Kidney epithelial cell (primary cell): ENCODE measurements around the gene NTN3. TPM values are rescaled to one million over a fixed set of nuclear protein-coding genes. Genes with fewer than 3 reads are reported as not detected.
"Not testable (repeated sequence)": the region's sequence is repeated elsewhere in the genome, so short reads cannot be mapped to it uniquely, and the experiment has no call there.

ENCODE experiments used
- DNase-seq: peaks from one replicate; pipeline ENCODE4 v3.0.0-alpha.2; 2010; ENCODE audit warnings: low read depth
- H3K27me3 ChIP-seq: 2 replicates; pipeline ENCODE4 v1.6.0; 2011; ENCODE audit warnings: low read length; ENCODE audit not compliant: control insufficient read depth, insufficient read depth
- H3K36me3 ChIP-seq: 2 replicates; pipeline ENCODE4 v1.5.1; 2011; ENCODE audit warnings: low read length; ENCODE audit not compliant: control insufficient read depth, insufficient read depth
- H3K4me3 ChIP-seq: 2 replicates; pipeline ENCODE4 v1.5.1; 2011; ENCODE audit warnings: low read depth, mild to moderate bottlenecking, control low read depth, low read length
- total RNA-seq: library from RNA; depleted of rRNA; stranded (reverse); fragments of >200 nt; gene quantifications from 2 replicates; pipeline ENCODE4 v1.2.3, GENCODE V29; 2015
- TF ChIP-seq, protein P1 (sequence below): IDR thresholded peaks from 2 replicates; pipeline ENCODE4 v1.5.1; 2011; ENCODE audit warnings: mild to moderate bottlenecking, moderate library complexity, low read length, control low read depth, inconsistent platforms; ENCODE audit not compliant: insufficient read depth, poor library complexity, severe bottlenecking

Gene NTN3
- total RNA-seq, 1 donor from 2014 or later: 0.17 TPM

DNA sequence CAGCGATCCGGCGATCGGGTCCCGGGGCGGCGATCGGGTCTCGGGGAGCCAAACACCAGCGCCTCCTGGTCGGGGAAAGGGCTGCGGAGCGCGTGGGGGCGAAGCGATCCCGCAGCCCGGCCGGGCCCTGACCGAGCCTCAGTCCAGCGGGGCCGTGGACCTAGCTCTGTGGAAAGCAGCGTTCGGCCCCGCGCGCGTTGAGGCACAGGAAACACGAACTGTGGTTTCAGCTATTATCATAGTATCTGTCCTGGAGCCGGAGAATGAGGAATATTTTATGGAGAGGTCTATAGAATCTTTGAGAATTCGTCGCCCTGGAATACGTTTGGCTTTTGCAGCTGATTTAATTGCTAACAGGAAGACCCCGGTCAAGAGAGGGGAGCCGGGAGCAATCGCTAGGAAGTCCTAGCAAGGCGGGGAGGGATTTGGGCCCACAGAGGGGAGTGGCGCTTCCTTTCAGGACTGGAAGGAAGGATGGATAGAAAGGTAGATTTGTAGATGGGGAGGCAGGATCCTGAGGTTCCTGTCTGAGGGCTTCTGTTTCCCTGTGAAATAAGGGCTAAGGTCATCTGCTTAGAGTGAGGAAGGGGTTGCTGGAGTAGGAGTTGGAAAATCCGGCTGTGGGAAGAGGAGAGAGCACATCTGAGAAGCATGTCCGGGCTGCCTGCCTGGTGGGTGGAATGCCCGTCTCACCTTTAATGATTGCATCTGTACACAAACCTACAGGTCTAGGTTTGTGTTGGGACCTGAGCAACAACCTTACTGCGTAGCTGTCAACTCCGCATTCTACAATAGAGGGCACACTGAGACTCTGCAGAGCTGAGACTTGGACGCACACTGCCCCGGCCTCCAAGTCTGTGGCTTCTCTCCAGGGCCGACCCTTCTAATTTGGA lies 41.1 kb upstream of the NTN3 start:
- peak overlapping the region; percentile 78 for H3K4me3 ChIP-seq
- no peaks in the 10 kb centered on the region for H3K27me3 ChIP-seq
- H3K36me3 ChIP-seq: no peaks in the 10 kb centered on the region
- TF ChIP-seq, protein P1, sequence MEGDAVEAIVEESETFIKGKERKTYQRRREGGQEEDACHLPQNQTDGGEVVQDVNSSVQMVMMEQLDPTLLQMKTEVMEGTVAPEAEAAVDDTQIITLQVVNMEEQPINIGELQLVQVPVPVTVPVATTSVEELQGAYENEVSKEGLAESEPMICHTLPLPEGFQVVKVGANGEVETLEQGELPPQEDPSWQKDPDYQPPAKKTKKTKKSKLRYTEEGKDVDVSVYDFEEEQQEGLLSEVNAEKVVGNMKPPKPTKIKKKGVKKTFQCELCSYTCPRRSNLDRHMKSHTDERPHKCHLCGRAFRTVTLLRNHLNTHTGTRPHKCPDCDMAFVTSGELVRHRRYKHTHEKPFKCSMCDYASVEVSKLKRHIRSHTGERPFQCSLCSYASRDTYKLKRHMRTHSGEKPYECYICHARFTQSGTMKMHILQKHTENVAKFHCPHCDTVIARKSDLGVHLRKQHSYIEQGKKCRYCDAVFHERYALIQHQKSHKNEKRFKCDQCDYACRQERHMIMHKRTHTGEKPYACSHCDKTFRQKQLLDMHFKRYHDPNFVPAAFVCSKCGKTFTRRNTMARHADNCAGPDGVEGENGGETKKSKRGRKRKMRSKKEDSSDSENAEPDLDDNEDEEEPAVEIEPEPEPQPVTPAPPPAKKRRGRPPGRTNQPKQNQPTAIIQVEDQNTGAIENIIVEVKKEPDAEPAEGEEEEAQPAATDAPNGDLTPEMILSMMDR: peak; percentile 10
- no peak for DNase-seq

DNA sequence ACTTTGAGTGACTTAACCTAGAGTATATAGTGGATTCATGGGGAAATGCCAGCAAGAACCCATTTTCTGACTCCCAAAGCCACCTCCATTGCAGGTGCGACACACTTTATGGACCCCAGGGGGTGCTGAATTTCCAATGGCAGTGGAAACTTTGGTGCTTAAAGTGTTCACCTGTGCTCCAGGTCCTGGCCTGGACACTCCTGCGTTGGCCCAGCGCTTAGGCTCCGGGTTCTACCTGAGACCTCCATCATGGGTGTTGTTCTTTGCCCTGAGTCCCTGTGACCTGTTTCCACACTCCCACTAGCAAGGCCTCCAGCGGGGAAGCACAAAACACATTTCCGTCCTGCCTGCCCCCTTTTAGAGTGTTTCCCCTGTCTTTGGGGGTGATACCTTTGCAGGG lies 38.8 kb upstream of the NTN3 start:
- peaks cover 3% of the 10 kb centered on the region for H3K36me3 ChIP-seq
- no peaks in the 10 kb centered on the region for H3K27me3 ChIP-seq
- TF ChIP-seq, protein P1: no peak
- no peak for DNase-seq
- no peak overlapping the region for H3K4me3 ChIP-seq

DNA sequence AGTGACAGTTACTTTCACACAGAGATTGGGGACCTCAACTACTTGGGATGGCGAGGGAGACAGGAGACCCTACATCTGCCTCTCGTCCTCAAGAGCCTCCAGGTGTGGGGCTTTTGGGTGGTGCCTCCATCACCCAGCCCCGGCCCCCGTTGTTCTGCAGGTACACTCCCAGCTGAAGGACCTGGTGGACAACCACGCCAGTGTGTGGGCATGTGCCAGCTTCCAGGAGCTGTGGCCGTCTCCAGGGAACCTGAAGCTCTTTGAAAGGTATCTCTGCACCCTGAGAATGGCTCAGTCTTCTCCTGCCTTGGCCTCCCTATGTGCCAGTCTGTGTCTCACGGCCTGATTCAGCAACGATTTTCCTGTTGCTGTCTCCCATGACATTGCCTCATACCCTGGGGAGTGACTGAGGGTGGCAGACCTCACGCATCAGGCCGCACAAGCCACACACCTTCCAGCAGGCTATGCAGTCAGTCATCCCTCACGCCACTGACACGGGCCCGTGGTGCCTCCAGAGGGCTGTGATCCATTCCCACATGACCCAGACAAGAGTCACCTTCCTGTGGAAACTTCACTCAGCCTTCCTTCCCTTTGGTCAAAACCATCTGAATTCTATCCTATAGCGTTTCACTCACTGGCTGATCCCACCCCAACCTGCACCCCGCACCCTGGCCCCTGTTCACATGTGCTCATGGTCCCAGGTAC lies 38.1 kb upstream of the NTN3 start:
- TF ChIP-seq, protein P1: no peak

DNA sequence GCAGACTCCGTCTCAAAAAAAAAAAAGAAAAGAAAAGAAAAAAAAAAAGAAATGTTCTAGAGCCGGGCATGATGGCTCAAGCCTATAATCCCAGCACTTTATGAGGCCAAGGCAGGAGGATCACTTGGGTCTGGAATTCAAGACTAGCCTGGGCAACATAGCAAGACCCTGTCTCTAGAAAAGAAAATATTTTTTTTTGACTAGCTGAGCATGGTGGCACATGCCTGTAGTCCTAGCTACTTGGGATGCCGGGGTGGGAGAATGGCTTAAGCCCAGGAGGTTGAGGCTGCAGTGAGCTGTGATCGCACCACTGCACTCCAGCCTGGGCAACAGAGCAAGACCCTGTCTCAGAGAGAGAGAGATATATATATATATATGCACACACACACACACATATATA lies 35.9 kb upstream of the NTN3 start:
- not testable (repeated sequence) for DNase-seq, H3K27me3 ChIP-seq, H3K36me3 ChIP-seq, H3K4me3 ChIP-seq

More for the DNA sequence above, 38.1 kb upstream of the NTN3 start:
- no peak for DNase-seq
- Histone ChIP-seq H3K36me3 (peaks cover 3% of the 10 kb centered on the region), H3K4me3 (no peak overlapping the region), H3K27me3 (no peaks in the 10 kb centered on the region)

DNA sequence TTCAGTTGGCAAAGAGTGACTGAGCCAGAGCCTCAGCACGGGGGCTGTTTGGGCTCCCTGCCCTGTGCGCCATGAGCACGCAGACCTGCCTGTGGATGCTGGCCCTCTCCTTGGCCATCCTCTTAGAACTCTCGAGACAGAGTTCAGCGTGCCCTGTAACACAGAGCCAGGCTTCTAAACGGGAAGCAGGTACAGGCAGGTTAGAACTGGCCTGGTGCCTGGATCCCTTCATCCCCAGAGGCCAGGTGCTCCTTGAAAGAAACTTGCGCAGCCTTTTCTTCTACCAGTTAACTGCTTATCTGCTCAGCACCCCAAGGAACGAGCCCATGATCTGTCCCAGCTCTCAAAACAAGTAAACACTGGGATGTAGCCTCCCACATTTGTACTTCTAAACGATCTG lies 35.0 kb upstream of the NTN3 start:
- Histone ChIP-seq H3K27me3 (no peaks in the 10 kb centered on the region), H3K36me3 (peaks cover 3% of the 10 kb centered on the region), H3K4me3 (no peak overlapping the region)
- no peak for DNase-seq
- TF ChIP-seq, protein P1: no peak

DNA sequence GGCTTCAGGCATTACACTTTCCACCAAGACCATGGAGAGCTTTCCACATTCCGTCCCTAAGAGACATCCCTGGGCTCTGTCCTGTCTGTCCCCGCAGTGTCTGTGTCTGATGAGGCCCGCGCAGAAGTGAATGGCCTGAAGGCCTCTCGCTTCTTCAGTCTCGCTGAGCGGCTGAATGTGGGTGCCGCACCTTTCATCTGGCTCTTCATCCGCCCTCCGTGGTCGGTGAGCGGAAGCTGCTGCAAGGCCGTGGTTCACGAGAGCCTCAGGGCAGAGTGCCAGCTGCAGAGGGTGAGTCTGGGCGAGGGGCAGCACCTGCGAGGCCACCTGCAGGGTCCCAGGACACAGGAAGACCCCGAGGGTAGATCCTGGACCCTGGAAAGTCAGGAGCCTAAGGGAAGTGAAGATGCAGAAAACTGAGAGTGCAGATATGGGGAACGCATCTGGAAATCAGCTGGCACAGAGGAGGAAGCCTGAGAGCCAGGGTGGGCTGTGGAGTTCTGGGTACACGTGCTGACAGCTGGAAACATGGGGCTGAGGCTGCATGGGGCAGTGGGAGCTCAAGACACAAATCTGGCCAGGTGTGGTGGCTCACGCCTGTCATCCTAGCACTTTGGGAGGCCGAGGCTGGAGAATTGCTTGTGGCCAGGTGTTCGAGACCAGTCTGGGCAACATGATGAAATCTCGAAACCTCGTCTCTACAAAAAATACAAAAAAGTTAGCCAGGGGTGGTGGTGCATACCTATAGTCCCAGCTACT lies 33.9 kb upstream of the NTN3 start:
- no peaks in the 10 kb centered on the region for H3K27me3 ChIP-seq
- peaks cover 3% of the 10 kb centered on the region for H3K36me3 ChIP-seq
- no peak overlapping the region for H3K4me3 ChIP-seq
- TF ChIP-seq, protein P1: no peak
- DNase-seq: no peak
